NCI-H1694 treated with DMSO at 0.1 percent for 48 hours (cell line): ENCODE measurements around the gene ASIC4.

Experiments
- DNase-seq: peaks from one replicate; lab custom pipeline; 2025; lab: John Stamatoyannopoulos, UW

ASIC4 gene

GRCh38 chr2:219536425-219536824 is 22.1 kb downstream of the ASIC4 start:
- DNase-seq, result no peak

DNA sequence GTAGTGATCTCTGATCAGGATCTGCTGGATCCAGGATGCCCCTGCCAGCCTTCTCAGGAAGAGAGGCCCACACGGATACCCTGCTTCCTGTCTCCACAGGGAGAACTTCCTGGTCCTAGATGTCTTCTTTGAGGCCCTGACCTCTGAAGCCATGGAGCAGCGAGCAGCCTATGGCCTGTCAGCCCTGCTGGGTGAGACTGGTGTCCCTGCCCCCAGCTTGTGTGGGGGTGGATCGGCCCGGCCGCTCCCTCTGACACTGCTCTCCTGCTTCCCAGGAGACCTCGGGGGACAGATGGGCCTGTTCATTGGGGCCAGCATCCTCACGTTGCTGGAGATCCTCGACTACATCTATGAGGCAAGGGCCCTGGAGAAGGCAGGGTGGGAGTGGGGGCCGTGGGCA is 22.7 kb downstream of the ASIC4 start:
- no peak for DNase-seq

- no peak for DNase-seq
Measured at GRCh38 chr2:219537657-219538488, 23.6 kb downstream of the ASIC4 start.

- DNase-seq, result no peak
Measured at GRCh38 chr2:219538504-219538951, 24.2 kb downstream of the ASIC4 start.

GRCh38 chr2:219538956-219539788 is 24.9 kb downstream of the ASIC4 start:
- no peak for DNase-seq

GRCh38 chr2:219539926-219540678 is 25.8 kb downstream of the ASIC4 start:
- DNase-seq, result no peak

GRCh38 chr2:219540784-219541504 is 26.7 kb downstream of the ASIC4 start:
- DNase-seq, result no peak

DNA sequence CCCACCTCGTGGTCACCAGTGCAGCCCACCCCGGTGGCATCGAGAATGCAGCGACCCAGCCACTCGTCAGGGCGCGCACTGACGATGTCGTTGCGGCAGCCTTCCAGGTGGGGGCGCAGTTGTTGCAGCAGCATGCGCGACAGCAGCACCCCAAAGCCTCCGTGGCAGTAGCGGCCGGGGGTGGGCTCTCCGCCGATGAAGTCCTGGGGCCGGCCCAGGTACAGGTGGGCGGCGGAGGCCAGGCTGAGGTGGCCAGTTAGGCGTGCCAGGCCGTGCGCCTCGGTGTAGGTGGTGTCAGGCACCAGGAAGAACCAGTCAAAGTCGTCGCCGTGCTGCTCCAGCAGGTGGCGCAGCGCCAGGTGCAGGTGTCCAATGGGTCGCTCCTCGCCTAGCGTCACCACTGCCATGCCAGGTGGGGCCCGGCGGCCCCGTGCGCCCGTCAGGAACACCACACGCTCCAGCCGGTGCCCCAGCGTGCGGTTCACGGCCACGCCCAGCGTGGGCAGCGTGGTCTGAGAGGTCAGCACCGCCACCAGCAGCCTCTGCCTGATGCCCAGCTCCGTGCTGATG is 27.4 kb downstream of the ASIC4 start:
- DNase-seq, result peak; percentile 68

DNA sequence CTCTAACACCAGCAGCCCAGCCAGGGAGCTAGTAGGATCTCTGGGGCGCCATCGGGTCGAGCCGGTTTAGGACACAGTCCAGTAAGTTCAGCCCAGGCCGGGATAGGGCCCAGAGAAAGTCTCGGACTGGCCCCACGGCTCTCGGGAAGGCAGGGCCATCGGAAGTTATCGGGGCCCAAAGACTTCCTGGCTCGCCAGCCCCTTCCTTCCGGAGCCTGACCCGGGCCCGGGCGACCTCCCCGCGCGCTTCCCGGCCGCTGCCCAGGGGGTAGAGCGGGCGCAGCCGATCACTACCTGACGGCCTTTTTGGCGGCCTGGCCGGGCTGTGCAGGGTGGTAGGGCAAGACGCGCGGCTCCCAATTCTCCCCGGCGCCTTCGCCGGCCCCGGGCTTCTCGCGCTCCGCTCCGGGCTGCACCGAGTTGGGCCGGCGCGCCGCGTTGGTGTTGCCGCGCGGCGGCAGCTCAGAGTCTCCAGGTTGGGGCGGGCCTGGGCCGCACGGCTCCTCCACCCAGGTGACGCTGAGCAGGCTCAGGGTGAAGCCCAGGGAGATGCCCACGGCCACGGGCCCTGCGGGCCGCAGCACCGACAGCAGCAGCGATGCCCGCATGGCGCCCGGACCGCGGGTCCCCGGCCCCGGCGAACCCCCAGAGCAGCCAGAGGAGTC is 28.8 kb downstream of the ASIC4 start:
- DNase-seq, result no peak

- peak; percentile 95 for DNase-seq
Measured at GRCh38 chr2:219543596-219544358, 29.5 kb downstream of the ASIC4 start, which contains the start of the genes CHPF and TMEM198. CHPF (minus strand) TSS chr2:219543809; CDS start chr2:219543538, 271 bp downstream. TMEM198 (plus strand) TSS chr2:219544028; CDS start chr2:219544728, 700 bp downstream.

DNA sequence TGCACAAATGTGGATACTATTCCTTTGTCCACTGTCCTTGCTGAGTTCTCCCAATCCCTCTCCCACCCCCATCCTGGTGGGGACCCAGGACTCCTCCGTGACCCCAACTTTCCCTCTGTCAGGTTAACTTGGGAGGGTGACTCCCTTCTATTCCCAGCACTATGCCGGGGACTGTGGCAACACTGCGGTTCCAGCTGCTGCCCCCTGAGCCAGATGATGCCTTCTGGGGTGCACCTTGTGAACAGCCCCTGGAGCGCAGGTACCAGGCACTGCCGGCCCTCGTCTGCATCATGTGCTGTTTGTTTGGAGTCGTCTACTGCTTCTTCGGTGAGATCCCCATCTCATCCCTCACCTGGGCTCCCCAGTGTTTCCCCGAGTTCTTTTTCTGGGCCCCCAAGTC is 30.3 kb downstream of the ASIC4 start:
- no peak for DNase-seq

DNA sequence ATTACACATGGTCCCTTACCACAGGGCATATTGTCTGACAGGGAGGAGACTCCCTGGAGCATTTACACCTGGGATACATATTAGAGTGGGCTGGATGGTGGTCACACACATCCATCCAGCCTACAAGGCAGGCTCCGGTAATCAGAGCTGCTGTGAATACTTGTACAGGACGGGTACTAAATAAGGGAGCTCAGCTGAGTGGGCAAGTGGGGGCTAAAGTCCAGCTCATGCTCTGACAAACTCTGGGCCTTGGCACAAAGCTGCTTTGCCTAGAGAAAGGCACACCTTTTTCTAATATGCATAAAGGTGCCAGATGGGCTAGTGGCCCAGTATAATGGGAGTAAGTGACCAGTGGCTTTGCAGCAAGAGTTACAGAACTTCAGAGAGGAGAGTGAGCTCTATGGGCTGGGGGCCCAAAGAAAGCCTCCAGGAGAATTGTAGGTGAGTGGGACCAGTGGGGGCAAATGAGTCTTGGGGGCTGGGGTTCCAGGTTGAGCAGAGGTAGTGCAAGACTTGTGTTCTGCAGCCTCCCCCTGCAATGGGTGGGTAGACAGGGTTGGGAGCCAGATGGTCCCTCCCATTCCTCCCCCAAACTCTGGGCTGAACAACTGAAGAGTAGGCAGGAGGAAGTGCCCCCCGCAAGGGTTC is 31.1 kb downstream of the ASIC4 start:
- no peak for DNase-seq

DNA sequence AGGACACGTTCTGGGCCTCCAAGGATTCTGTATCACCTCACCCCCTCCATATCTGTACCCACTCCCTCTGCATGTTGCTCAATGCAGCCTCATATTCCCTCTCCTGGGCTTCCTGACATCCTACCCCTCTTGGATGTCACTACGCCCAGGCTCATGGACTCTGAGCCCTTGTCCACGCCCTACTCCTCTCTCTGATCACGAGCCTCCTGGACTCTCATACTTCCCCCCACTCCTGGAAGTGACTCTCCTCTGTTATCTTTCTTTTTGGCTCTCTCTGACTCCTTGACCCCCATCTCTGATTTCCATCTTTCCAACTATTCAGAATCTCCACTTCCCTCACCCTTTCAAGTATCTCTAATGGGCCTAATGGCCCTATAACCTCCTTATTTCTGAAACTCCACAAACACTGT is 31.7 kb downstream of the ASIC4 start:
- DNase-seq, result no peak

GRCh38 chr2:219547621-219548020 is 33.3 kb downstream of the ASIC4 start:
- DNase-seq, result no peak

DNA sequence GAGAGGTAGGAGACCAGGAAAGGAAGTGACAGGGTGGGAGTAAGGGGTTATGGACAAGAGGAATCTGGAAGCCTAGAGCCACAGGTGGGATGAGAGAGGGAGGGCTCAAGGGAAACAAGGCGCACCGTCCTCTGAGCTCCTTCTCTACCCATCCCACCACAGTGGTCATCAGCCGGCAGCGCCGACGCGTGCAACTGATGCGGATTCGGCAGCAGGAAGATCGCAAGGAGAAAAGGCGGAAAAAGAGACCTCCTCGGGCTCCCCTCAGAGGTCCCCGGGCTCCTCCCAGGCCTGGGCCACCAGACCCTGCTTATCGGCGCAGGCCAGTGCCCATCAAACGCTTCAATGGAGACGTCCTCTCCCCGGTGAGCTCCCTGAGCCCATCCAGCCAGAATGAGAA is 34.7 kb downstream of the ASIC4 start:
- DNase-seq, result no peak

DNA sequence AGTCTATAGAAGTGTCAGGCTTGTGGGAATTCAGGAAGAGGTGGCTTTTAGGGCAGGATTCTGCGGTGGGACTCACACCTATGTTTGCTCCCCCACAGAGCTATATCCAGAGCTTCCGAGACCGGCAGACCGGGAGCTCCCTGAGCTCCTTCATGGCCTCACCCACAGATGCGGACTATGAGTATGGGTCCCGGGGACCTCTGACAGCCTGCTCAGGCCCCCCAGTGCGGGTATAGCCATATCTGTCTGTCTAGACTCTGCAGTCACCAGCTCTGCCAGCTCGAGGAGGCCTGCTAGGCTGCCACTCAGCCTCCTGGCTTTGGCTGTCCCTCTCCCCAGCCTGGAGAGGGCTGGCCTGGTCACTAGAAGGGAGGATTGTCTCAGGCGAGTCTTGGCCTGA is 35.3 kb downstream of the ASIC4 start:
- no peak for DNase-seq

DNA sequence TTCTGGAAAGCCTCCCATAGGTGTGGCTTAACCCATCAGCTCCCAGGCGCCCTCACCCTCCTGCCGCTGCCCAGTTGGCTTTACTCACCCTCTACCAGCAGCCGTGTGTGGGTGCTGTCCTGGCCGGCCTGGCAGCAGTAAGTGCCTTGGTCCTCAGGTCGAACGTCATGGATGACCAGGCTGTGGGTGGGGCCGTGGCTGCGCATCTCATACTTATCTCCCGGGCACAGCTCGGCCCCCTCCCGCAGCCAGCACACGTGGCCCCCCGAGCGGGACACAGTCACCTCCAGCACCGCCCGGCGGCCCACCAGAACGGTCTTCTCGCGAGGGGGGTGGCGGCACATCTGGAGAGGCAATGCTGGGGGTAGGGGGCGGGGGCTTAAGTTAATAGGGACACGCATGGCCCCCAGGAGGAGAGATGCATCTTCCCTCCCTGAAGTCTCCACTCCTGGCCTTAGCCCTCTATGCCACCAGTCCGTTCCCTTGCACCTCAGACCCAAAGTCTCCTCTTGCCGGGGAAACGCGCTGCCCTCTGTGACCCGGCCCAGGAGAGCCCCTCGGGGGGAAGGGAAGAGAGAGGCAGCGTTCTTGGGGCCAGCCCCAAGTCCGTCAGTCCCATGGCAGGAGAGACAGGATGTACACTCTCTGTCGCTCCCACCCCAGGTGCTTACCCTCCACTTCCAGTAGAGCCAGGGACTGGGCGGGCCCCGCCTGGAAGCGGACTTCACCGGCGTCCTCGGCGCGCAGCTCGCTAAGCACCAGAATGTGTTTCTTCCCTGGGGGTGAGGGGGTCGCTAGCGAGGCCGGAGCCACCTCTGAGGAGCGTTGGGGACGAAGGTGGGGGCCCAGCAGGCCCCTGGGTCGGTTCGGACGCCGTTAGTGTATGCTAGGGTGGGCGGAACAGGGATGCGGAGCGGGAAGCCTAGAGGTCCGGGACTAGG is 37.4 kb downstream of the ASIC4 start:
- DNase-seq, result no peak
